Hepatocyte (in vitro differentiated cells): Measurements from ENCODE around the gene TFDP2. TPM values are rescaled to one million over a fixed set of nuclear protein-coding genes. Genes with fewer than 3 reads are reported as not detected.

Source experiments
- DNase-seq: peaks from one replicate; pipeline ENCODE4 v3.0.0-alpha.2; 2016; ENCODE audit warnings: low spot score
- H2AFZ ChIP-seq: fragments of 200-600 bp; sonication (generic); 2 replicates; pipeline ENCODE4 v1.6.0; 2016; ENCODE audit warnings: antibody characterized with exemption, mild to moderate bottlenecking
- H3K27ac ChIP-seq: fragments of 200-600 bp; sonication (generic); 2 replicates; pipeline ENCODE4 v1.5.1; 2016; ENCODE audit warnings: mild to moderate bottlenecking
- H3K27me3 ChIP-seq: fragments of 200-600 bp; sonication (generic); 2 replicates; pipeline ENCODE4 v1.6.1; 2016
- H3K36me3 ChIP-seq: fragments of 200-600 bp; sonication (generic); replicated peaks from 2 replicates; pipeline ENCODE4 v1.5.1; 2016; ENCODE audit warnings: low read depth; ENCODE audit not compliant: insufficient read depth
- H3K4me1 ChIP-seq: fragments of 200-600 bp; sonication (generic); 2 replicates; pipeline ENCODE4 v1.5.1; 2016; ENCODE audit warnings: mild to moderate bottlenecking, moderate library complexity; ENCODE audit not compliant: insufficient read depth
- H3K4me2 ChIP-seq: fragments of 200-600 bp; sonication (generic); 2 replicates; pipeline ENCODE4 v1.6.0; 2016
- H3K4me3 ChIP-seq: fragments of 200-600 bp; sonication (generic); 2 replicates; pipeline ENCODE4 v1.5.1; 2016; ENCODE audit warnings: mild to moderate bottlenecking
- H3K79me2 ChIP-seq: fragments of 200-600 bp; sonication (generic); 2 replicates; pipeline ENCODE4 v1.6.0; 2017; ENCODE audit warnings: mild to moderate bottlenecking
- H3K9me2 ChIP-seq: fragments of 200-600 bp; sonication (generic); replicated peaks from 2 replicates; pipeline ENCODE4 v1.6.0; 2017; ENCODE audit warnings: mild to moderate bottlenecking; ENCODE audit not compliant: insufficient read depth
- H3K9me3 ChIP-seq: fragments of 200-600 bp; sonication (generic); 2 replicates; pipeline ENCODE4 v1.5.1; 2016; ENCODE audit warnings: low read depth, mild to moderate bottlenecking
- H4K20me1 ChIP-seq: fragments of 200-600 bp; sonication (generic); 2 replicates; pipeline ENCODE4 v1.6.0; 2016; ENCODE audit warnings: mild to moderate bottlenecking; ENCODE audit not compliant: insufficient read depth, poor library complexity, severe bottlenecking
- EZH2 ChIP-seq: fragments of 200-600 bp; sonication (generic); IDR thresholded peaks from 2 replicates; pipeline ENCODE4 v1.6.1; 2016; ENCODE audit warnings: antibody characterized with exemption, mild to moderate bottlenecking, borderline replicate concordance
- EZH2phosphoT487 ChIP-seq: fragments of 200-600 bp; sonication (generic); IDR thresholded peaks from one replicate; pipeline ENCODE4 v1.6.1; 2018; ENCODE audit warnings: antibody characterized with exemption, mild to moderate bottlenecking, low read depth, moderate library complexity; ENCODE audit not compliant: unreplicated experiment, severe bottlenecking
- WGBS: methylation state at CpG from one replicate; pipeline ENCODE4 v1.1.6; 2016; ENCODE audit warnings: low lambda C conversion rate; ENCODE audit errors: missing lambda C conversion rate; 5-methylcytosine and 5-hydroxymethylcytosine counted together
- polyA plus RNA-seq: library from polyadenylated mRNA; unstranded; fragments of >200 nt; fragmentation: Nextera tagmentation; extraction: Ambion mirVana; gene quantifications from 2 replicates; pipeline ENCODE4 v1.2.1, GENCODE V29; 2016
- total RNA-seq: library from RNA; depleted of rRNA; stranded (reverse); fragments of >200 nt; gene quantifications from 2 replicates; pipeline ENCODE4 v1.2.3, GENCODE V29; 2014
- TF ChIP-seq, protein P1 (sequence below): fragments of 200-600 bp; sonication (generic); IDR thresholded peaks from 2 replicates; pipeline ENCODE4 v1.5.1; 2016; ENCODE audit warnings: antibody characterized with exemption, mild to moderate bottlenecking; ENCODE audit not compliant: poor library complexity

Gene TFDP2
- total and polyA plus RNA-seq, 2 experiments from 2014 or later, result 57.6 to 61.6 TPM

DNA sequence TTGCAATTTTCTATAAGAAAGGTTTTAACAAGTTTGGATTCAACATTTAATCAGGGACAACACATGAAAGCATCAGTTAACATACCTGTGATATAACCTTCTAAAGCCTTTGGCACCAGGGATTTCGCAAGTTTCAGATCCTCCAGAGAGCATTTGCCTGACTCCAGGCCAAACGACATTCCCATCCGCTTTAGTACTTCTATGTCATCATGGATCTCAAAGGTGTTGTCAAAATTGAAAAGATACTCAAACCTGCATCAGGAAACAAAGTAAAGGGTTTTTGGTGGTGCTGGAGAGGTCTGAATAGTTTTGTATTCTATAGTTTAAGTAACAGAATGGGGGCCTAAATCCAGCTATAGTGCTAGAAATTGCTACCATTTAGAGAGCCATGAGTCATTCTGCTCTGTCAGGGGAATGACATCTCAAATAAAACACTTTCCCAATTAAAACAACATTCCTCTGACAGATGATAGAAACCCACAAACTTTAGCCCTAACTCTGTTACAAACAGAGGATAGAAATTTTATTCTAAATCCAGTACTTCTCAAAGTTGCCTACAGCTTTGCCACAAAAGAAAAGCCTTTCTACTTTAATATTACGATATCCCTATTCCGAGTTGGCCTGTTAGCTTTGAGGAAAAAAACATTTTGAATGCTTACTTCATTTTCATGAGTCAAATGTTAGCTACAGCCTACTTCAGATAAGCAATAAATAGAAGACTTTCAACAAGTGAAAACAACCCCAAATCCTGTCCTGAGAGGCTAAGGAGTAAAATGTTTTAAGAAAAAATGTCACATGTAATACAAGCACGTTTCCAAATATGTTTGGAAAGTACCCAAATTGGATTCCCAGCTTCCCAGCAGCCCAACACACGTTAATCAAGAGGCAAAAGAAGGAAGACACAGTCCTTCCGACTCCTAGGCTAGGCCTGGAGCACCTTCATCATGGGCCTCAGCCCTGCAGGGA is 189.5 kb downstream of the TFDP2 start:
- Histone ChIP-seq H3K4me1 (no peaks in the 10 kb centered on the region), H3K9me3 (no peaks in the 10 kb centered on the region), H3K9me2 (no peaks in the 10 kb centered on the region), H3K27me3 (no peaks in the 10 kb centered on the region), H3K27ac (peak overlapping the region; percentile 15), H3K4me2 (no peak overlapping the region), H3K79me2 (no peaks in the 10 kb centered on the region), H4K20me1 (no peaks in the 10 kb centered on the region), H3K36me3 (peaks cover 4% of the 10 kb centered on the region), H3K4me3 (no peak overlapping the region), H2AFZ (no peak overlapping the region)
- no peak for TF ChIP-seq EZH2phosphoT487
- no peak for TF ChIP-seq EZH2
- TF ChIP-seq, protein P1, sequence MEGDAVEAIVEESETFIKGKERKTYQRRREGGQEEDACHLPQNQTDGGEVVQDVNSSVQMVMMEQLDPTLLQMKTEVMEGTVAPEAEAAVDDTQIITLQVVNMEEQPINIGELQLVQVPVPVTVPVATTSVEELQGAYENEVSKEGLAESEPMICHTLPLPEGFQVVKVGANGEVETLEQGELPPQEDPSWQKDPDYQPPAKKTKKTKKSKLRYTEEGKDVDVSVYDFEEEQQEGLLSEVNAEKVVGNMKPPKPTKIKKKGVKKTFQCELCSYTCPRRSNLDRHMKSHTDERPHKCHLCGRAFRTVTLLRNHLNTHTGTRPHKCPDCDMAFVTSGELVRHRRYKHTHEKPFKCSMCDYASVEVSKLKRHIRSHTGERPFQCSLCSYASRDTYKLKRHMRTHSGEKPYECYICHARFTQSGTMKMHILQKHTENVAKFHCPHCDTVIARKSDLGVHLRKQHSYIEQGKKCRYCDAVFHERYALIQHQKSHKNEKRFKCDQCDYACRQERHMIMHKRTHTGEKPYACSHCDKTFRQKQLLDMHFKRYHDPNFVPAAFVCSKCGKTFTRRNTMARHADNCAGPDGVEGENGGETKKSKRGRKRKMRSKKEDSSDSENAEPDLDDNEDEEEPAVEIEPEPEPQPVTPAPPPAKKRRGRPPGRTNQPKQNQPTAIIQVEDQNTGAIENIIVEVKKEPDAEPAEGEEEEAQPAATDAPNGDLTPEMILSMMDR, result no peak
- DNase-seq, result no peak
- 75% methylated on average over 8 of the region's 8 CpGs for WGBS

DNA sequence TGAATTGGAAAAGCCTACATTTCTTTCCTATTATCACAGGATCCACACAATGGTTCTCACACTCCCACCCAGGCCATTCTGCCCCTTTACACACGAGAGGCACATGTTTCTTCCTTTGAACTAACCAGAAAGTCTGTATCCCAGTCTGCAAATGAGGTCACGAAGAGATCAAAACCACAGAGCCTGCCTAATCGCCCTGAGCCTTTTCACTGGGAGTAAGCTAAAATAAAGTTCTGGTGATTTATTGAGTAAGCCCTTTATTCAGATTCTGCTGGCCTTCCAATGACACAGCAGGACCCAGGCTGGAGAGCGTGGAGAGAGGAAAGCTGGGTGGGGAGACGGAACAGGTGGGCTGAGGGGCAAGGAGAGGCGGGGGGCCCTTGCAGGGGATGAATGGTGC is 194.2 kb downstream of the TFDP2 start:
- no peaks in the 10 kb centered on the region for H3K4me1 ChIP-seq
- H3K27ac ChIP-seq, result no peak overlapping the region
- no peak for DNase-seq
- H4K20me1 ChIP-seq, result no peaks in the 10 kb centered on the region
- no peak overlapping the region for H2AFZ ChIP-seq
- H3K9me2 ChIP-seq, result no peaks in the 10 kb centered on the region
- no peaks in the 10 kb centered on the region for H3K27me3 ChIP-seq
- no peak overlapping the region for H3K4me3 ChIP-seq
- TF ChIP-seq EZH2phosphoT487, result no peak
- TF ChIP-seq, protein P1, result no peak
- no peak for TF ChIP-seq EZH2
- no peak overlapping the region for H3K4me2 ChIP-seq
- peaks cover 4% of the 10 kb centered on the region for H3K36me3 ChIP-seq
- no peaks in the 10 kb centered on the region for H3K9me3 ChIP-seq
- H3K79me2 ChIP-seq, result no peaks in the 10 kb centered on the region
- 78% methylated on average over 6 of the region's 6 CpGs for WGBS

DNA sequence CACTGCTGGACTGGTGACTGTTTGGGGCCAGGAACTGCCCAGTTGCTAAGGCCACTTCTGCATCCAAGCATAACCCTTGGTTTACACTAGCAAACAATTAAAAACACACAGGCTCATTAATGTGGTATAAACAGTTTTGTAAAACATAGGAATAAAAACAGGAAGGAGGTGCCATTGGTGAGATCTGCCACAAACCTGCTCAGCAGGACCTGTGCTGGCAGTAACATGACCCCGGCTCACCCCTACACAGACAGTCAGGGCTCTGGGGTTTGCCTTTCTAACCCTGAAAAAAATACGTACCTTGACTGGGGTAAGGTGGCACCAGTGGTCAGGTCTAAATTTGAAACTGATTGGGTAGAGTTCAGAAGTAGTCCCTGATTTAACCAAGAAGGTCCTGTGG is 196.7 kb downstream of the TFDP2 start:
- no peak for DNase-seq
- no peaks in the 10 kb centered on the region for H4K20me1 ChIP-seq
- H3K9me3 ChIP-seq, result no peaks in the 10 kb centered on the region
- no peak overlapping the region for H2AFZ ChIP-seq
- 87% methylated on average over 2 of the region's 2 CpGs for WGBS
- no peak overlapping the region for H3K4me3 ChIP-seq
- H3K27ac ChIP-seq, result no peak overlapping the region
- no peaks in the 10 kb centered on the region for H3K4me1 ChIP-seq
- H3K4me2 ChIP-seq, result no peak overlapping the region
- TF ChIP-seq, protein P1, result no peak
- TF ChIP-seq EZH2 (no peak), EZH2phosphoT487 (no peak)
- H3K79me2 ChIP-seq, result no peaks in the 10 kb centered on the region
- no peaks in the 10 kb centered on the region for H3K9me2 ChIP-seq
- H3K36me3 ChIP-seq, result no peaks in the 10 kb centered on the region
- H3K27me3 ChIP-seq, result no peaks in the 10 kb centered on the region
